GM12892 (cell line): ENCODE measurements around the gene PPID.

Source experiments
- POLR2A ChIP-seq: IDR thresholded peaks from 2 replicates; pipeline ENCODE4 v1.6.1; 2011; ENCODE audit warnings: low read depth, low read length, control low read depth
- POLR2AphosphoS5 ChIP-seq: IDR thresholded peaks from 2 replicates; pipeline ENCODE4 v1.6.1; 2011; ENCODE audit warnings: low read depth, low read length, control low read depth

GRCh38 chr4:158704274-158704673, 18.9 kb downstream of the PPID start:
- TF ChIP-seq POLR2A (no peak), POLR2AphosphoS5 (no peak)
